IgD-negative memory B cell (primary cell): ENCODE measurements around the gene DALRD3. TPM values are rescaled to one million over a fixed set of nuclear protein-coding genes. Genes with fewer than 3 reads are reported as not detected.

Experiments
- H3K27ac Mint-ChIP-seq, 3 donors: one replicate each; pipeline ENCODE4 v1.8.0; 2020 to 2022; ENCODE audit warnings: mild to moderate bottlenecking in 3 of 3, mixed read lengths in 3 of 3, moderate library complexity in 1 of 3
- H3K27me3 Mint-ChIP-seq: one replicate; pipeline ENCODE4 v1.8.0; 2021; ENCODE audit warnings: mixed read lengths
- H3K36me3 Mint-ChIP-seq: one replicate; pipeline ENCODE4 v1.8.0; 2020; ENCODE audit warnings: mild to moderate bottlenecking, mixed read lengths
- H3K4me1 Mint-ChIP-seq, 3 donors: one replicate each; pipeline ENCODE4 v1.8.0; 2020 to 2022; ENCODE audit warnings: mixed read lengths in 3 of 3, mild to moderate bottlenecking in 1 of 3
- H3K4me3 Mint-ChIP-seq, 4 donors: one replicate each; pipeline ENCODE4 v1.8.0; 2020 to 2022; ENCODE audit warnings: mild to moderate bottlenecking in 4 of 4, mixed read lengths in 4 of 4, moderate library complexity in 3 of 4
- H3K9me3 Mint-ChIP-seq, 3 donors: one replicate each; pipeline ENCODE4 v1.8.0; 2020 to 2021; ENCODE audit warnings: mixed read lengths in 3 of 3, mild to moderate bottlenecking in 1 of 3
- polyA plus RNA-seq: library from polyadenylated mRNA; unstranded; fragments of 300-500 nt; fragmentation: Illumina TruSeq; gene quantifications from one replicate; pipeline ENCODE4 v1.2.3, GENCODE V29; 2021

Gene DALRD3
- polyA plus RNA-seq, 1 donor from 2014 or later, result 25.4 TPM

DNA sequence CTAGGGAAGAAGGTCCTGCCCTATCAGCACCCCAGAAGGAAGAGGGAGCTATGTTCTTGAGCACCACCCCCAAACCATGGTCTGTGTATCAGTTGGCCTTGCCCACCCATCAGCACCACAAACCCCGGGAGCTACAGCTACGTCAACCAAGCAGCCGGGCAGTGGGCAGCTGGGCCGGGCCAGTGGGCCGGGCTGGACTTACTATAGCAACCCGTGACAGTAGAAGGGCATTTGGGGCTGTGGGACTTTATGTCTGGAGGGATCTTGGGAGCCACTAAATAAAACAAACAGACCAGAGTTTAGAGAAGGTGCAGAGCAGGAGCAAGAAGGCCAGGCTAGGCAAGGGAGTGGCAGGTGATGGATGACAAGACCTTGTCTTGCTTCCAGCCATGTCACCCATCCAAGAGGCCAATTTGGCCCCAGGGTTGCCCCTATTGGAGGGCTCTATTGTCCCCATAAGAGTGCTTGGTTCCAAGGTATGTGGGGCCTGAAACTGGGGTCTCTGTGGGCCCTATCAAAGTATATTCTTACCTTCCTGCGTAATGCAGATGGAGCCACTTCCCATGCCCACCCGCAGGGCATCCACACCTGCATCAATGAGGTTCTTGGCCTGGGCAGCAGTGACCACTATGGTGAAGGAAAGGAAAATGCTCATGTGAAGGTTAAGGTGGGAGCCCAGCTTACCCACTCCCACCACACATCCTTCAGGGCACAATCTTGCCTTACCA, 7.6 kb upstream of the DALRD3 start:
- Mint-ChIP-seq H3K4me3 (peak overlapping the region in 2 of 4 donors; percentile 76 to 92), H3K4me1 (peaks cover 20 to 42% (median 27%) of the 10 kb centered on the region in 3 donors), H3K9me3 (no peaks in the 10 kb centered on the region), H3K36me3 (peaks cover 2% of the 10 kb centered on the region), H3K27me3 (no peaks in the 10 kb centered on the region), H3K27ac (peak overlapping the region in 1 of 3 donors; percentile 86)

- Mint-ChIP-seq H3K9me3 (no peaks in the 10 kb centered on the region), H3K27ac (peak overlapping the region in 2 of 3 donors; percentile 49 to 86), H3K27me3 (no peaks in the 10 kb centered on the region), H3K4me1 (peaks cover 20 to 44% (median 29%) of the 10 kb centered on the region in 3 donors), H3K36me3 (peaks cover 2% of the 10 kb centered on the region), H3K4me3 (peak overlapping the region in 2 of 4 donors; percentile 76 to 92)
Observed at GRCh38 chr3:49025005-49025792, 6.8 kb upstream of the DALRD3 start.

DNA sequence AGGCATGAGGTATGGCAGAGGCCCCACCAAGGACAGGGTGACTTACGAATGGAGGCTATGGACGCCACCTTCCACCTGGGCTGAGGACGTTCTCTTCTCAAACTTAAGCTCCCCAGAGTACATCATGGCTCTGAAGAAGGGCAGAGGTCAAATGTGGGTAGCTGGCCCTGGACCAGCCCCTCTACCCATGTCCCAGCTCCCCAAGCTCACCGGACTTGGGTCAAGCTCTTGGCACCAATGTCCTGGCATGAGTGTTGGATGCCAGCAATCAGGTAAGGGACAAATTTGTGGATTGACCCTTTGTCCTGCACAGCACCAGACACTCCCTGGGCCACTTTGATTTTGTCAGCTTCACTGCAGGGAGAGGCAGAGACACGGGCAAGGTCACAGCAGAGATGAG, 6.1 kb upstream of the DALRD3 start:
- Mint-ChIP-seq H3K4me1 (peaks cover 18 to 49% (median 34%) of the 10 kb centered on the region in 3 donors), H3K4me3 (peak overlapping the region in 2 of 4 donors; percentile 25 to 92), H3K27me3 (no peaks in the 10 kb centered on the region)

DNA sequence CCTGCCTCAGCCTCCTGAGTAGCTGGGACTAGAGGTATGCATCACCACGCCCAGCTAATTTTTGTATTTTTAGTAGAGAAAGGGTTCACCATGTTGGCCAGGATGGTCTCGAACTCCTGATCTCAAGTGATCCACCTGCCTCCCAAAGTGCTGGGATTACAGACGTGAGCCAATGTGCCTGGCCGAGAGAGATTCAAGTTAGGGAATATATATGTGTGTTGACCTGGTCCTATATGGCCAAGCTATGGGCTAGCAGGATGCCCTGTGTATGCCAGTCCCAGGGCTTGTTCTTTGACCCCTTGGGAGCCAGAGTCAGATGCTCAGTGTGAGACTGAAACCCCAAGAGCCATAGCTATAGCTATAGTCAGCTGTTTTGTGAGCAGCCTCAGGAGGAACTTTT, 5.4 kb upstream of the DALRD3 start:
- H3K27ac Mint-ChIP-seq, result peak overlapping the region; percentile 10 to 92 (median 16)
- peaks cover 2% of the 10 kb centered on the region for H3K36me3 Mint-ChIP-seq
- no peaks in the 10 kb centered on the region for H3K9me3 Mint-ChIP-seq
- H3K27me3 Mint-ChIP-seq, result no peaks in the 10 kb centered on the region
- peak overlapping the region; percentile 60 to 94 (median 84) for H3K4me3 Mint-ChIP-seq
- peaks cover 16 to 47% (median 29%) of the 10 kb centered on the region in 3 donors for H3K4me1 Mint-ChIP-seq

More for the DNA sequence above, 6.1 kb upstream of the DALRD3 start:
- Mint-ChIP-seq H3K27ac (peak overlapping the region in 1 of 3 donors; percentile 16), H3K36me3 (peaks cover 2% of the 10 kb centered on the region), H3K9me3 (no peaks in the 10 kb centered on the region)

GRCh38 chr3:49022688-49023171, 4.3 kb upstream of the DALRD3 start:
- Mint-ChIP-seq H3K27ac (peak overlapping the region; percentile 92 to 97 (median 96)), H3K4me3 (peak overlapping the region; percentile 92 to 97 (median 94)), H3K27me3 (no peaks in the 10 kb centered on the region), H3K36me3 (peaks cover 2% of the 10 kb centered on the region), H3K4me1 (peaks cover 19 to 41% (median 23%) of the 10 kb centered on the region in 3 donors), H3K9me3 (no peaks in the 10 kb centered on the region)

DNA sequence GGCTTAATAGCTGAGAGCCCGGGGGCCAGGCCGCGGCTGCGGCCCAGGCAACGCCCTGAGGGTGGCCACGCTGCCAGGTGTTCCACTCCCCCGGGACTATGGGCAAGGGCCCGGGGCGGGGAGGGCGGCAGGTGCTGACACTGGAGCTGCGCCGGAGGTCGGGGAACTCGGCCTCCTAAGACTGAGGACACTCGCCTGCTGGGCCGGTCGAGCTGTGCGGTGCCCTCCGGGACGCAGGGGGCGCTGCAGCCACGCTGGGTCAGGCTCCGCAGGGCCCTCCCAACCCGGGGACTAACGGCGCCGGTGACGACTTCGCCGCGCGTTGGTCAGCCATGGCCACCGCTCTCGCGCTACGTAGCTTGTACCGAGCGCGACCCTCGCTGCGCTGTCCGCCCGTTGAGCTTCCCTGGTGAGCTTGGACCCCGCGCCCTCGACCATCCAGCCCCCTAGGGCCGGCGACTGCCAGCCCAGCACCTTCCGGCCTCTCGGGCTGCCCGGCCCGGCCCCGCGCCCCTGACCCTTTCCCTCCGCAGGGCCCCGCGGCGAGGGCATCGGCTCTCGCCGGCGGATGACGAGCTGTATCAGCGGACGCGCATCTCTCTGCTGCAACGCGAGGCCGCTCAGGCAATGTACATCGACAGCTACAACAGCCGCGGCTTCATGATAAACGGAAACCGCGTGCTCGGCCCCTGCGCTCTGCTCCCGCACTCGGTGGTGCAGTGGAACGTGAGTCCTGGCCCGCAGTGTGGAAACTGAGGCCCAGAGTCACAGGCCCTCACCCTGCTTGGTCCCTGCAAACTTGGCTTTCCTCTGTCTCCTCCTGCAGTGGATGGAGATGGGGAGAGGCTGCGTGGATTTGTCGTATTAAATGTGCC, 3.7 kb upstream of the DALRD3 start, which contains the start of gene NDUFAF3:
NDUFAF3 (plus strand) TSS at position 309 of the 875 bp plus-strand sequence; CDS start at position 333, 24 bp downstream.
- Mint-ChIP-seq H3K4me1 (peaks cover 19 to 41% (median 26%) of the 10 kb centered on the region in 3 donors), H3K27me3 (no peaks in the 10 kb centered on the region), H3K9me3 (no peaks in the 10 kb centered on the region), H3K36me3 (peaks cover 2% of the 10 kb centered on the region), H3K4me3 (peak within 1 kb of the TSS; percentile 92 to 98 (median 94)), H3K27ac (peak within 1 kb of the TSS; percentile 92 to 97 (median 96))

DNA sequence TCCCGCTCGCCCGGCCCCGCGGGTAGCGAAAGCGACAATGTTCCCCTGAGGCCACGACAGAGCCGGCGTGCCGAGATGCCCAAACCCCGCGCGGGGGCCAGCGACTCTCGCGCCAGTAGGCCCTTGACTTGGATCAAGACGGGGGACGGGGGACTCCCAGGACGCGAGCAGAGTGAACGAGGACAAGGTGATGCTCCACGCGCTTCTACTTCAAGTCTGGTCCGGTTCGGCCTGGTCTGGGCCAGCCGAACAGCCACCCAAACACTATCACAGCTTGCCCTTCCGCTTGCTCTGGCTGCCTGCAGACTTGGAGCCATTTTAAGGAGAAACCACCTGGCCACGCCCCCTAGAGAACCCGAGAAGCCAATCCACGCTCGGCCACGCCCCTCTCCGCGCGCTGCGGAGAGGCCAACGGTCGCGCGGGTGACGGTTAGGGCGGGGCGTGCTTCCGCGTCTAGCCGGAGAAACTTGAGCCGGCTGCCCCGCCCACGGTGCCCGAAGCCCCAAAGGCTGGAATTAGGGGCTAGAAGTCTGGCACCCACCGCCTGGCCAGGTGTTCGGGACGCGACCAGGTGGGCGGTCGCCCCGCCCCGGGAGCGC, 2.9 kb upstream of the DALRD3 start:
- Mint-ChIP-seq H3K36me3 (peaks cover 2% of the 10 kb centered on the region), H3K27me3 (no peaks in the 10 kb centered on the region), H3K27ac (peak overlapping the region; percentile 92 to 97 (median 93)), H3K9me3 (no peaks in the 10 kb centered on the region), H3K4me1 (peaks cover 19 to 36% (median 26%) of the 10 kb centered on the region in 3 donors), H3K4me3 (peak overlapping the region; percentile 92 to 98 (median 94))

DNA sequence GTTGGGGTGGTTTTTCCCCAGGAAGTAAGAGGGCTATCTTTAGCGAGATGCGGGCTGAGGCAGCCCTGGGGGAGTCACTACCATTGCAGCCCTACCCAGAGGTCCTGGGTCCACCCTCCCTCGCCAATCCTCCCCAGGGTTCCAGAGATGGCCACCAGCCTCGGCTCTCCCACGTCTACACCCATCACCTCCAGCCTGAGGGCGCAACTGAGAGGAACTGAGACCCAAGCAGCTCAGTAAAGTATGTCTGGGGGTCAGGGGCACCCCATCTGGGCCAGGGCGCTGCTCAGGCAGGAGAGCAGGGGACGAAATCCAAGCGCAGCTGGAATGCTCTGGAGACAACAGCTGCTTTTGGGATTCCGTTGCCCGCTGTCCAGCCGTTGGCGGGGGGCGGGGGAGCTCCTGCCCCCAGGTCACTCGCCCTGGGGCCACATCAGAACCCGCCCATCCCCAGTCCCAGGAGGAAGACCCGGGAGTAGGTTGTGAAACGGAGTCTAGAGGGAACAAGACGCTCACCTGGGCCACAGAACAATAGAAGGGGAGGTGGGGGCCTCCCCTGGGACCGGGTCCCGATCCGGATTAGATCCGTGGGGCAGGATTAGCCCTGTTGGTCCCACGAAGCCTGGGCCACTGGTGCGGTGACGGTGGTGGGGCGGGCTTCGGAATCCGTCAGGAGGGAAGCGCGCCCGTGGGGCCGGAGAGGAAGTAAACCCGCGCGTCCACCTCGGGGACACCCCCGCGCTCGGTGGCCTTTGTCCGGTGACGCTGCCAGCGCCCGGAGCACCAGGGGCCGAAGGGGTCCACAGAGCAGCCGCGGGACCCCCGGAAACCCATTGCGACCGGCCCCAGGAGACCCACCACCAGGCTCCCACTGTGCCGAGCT, 2.2 kb upstream of the DALRD3 start:
- no peaks in the 10 kb centered on the region for H3K9me3 Mint-ChIP-seq
- no peaks in the 10 kb centered on the region for H3K27me3 Mint-ChIP-seq
- peak overlapping the region; percentile 92 to 97 (median 93) for H3K27ac Mint-ChIP-seq
- H3K4me1 Mint-ChIP-seq, result peaks cover 15 to 31% (median 23%) of the 10 kb centered on the region in 3 donors
- H3K36me3 Mint-ChIP-seq, result peaks cover 2% of the 10 kb centered on the region
- peak overlapping the region; percentile 92 to 98 (median 96) for H3K4me3 Mint-ChIP-seq

GRCh38 chr3:49019941-49020329, 1.6 kb upstream of the DALRD3 start:
- H3K4me1 Mint-ChIP-seq, result peaks cover 11 to 25% (median 17%) of the 10 kb centered on the region in 3 donors
- peak overlapping the region; percentile 92 to 98 (median 96) for H3K4me3 Mint-ChIP-seq
- no peaks in the 10 kb centered on the region for H3K27me3 Mint-ChIP-seq
- H3K27ac Mint-ChIP-seq, result peak overlapping the region; percentile 92 to 97 (median 93)
- H3K36me3 Mint-ChIP-seq, result peaks cover 2% of the 10 kb centered on the region
- H3K9me3 Mint-ChIP-seq, result no peaks in the 10 kb centered on the region

DNA sequence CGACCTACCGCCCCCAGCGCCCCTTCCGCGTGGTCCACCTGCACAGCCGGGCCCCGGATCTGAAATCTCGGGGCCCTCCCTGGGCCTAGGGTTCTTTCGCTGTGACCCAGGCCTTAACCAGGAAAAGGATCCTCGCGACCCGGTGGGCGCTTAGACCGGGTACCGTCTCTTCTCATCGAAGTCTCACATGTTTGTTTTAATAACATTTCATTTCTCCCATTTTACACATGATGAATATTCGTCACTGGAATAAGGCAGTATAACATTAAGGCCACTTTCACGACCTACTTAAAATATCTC, 277 bp upstream of the DALRD3 start:
- Mint-ChIP-seq H3K4me3 (peak overlapping the region; percentile 92 to 98 (median 96)), H3K27ac (peak overlapping the region; percentile 92 to 96 (median 92)), H3K27me3 (no peaks in the 10 kb centered on the region), H3K4me1 (peaks cover 15 to 24% (median 16%) of the 10 kb centered on the region in 3 donors), H3K36me3 (peaks cover 2% of the 10 kb centered on the region), H3K9me3 (no peaks in the 10 kb centered on the region)

DNA sequence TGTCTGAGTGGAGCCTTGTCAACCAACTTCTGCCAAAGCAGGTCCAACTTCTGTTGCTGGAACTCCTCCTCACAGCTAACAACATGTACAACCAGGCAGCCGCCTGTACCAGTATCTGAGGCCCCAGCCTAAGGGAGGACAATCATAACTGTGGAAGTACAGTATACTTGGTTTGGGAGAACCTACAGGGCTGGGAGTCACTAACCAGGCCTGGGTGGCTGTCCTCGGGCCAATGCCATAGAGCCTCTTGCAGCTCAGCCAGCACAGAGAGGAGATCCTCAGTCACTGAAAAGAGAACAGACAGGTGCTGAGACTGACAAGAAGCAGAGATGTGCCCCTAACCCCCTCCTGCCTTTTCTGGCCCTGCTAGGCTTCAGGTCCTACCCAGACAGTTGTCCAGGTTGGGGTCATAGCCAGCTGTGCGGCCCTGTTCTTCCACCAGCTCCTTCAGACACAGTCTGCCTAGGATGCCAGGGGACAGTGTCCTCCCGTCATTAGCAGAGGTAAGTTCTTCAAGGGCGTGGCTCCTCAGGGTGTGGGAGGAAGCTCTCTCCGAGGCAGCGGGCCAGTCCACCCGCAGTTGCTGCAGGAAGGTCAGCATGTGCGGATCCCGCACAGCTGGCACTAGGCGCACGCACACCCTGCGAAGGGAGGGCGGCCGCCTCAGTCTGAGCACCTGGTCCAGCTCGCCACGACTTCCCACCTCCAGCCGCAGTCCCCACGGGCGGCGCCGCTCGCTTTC, 980 bp downstream of the DALRD3 start:
- Mint-ChIP-seq H3K36me3 (no peaks in the 10 kb centered on the region), H3K4me3 (peak overlapping the region; percentile 90 to 98 (median 93)), H3K9me3 (no peaks in the 10 kb centered on the region), H3K27me3 (no peaks in the 10 kb centered on the region), H3K4me1 (peaks cover 10 to 18% (median 10%) of the 10 kb centered on the region in 3 donors), H3K27ac (peak overlapping the region; percentile 19 to 96 (median 63))

GRCh38 chr3:49016414-49017228, 1.8 kb downstream of the DALRD3 start:
- Mint-ChIP-seq H3K27me3 (no peaks in the 10 kb centered on the region), H3K4me1 (peaks cover 10 to 22% (median 14%) of the 10 kb centered on the region in 3 donors), H3K9me3 (no peaks in the 10 kb centered on the region), H3K27ac (peak overlapping the region in 2 of 3 donors; percentile 59 to 96), H3K4me3 (peak overlapping the region in 3 of 4 donors; percentile 68 to 94 (median 92)), H3K36me3 (no peaks in the 10 kb centered on the region)
